GM21360 (cell line): ENCODE measurements around the gene NGFR.
A peak's percentile ranks its signal among the peaks of the same experiment; 100 is the strongest.

Experiments used
- ATAC-seq: cut with Tn5 transposase; IDR thresholded peaks from one replicate; pipeline ENCODE4 v1.9.1; 2021; ENCODE audit warnings: mild to moderate bottlenecking, moderate library complexity; ENCODE audit not compliant: unreplicated experiment

The NGFR gene

DNA sequence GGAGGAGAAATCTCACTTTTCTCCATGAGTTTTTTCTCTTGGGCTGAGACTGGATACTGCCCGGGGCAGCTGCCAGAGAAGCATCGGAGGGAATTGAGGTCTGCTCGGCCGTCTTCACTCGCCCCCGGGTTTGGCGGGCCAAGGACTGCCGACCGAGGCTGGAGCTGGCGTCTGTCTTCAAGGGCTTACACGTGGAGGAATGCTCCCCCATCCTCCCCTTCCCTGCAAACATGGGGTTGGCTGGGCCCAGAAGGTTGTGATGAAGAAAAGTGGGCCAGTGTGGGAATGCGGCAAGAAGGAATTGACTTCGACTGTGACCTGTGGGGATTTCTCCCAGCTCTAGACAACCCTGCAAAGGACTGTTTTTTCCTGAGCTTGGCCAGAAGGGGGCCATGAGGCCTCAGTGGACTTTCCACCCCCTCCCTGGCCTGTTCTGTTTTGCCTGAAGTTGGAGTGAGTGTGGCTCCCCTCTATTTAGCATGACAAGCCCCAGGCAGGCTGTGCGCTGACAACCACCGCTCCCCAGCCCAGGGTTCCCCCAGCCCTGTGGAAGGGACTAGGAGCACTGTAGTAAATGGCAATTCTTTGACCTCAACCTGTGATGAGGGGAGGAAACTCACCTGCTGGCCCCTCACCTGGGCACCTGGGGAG is 19.1 kb downstream of the NGFR start:
- ATAC-seq, result no peak

DNA sequence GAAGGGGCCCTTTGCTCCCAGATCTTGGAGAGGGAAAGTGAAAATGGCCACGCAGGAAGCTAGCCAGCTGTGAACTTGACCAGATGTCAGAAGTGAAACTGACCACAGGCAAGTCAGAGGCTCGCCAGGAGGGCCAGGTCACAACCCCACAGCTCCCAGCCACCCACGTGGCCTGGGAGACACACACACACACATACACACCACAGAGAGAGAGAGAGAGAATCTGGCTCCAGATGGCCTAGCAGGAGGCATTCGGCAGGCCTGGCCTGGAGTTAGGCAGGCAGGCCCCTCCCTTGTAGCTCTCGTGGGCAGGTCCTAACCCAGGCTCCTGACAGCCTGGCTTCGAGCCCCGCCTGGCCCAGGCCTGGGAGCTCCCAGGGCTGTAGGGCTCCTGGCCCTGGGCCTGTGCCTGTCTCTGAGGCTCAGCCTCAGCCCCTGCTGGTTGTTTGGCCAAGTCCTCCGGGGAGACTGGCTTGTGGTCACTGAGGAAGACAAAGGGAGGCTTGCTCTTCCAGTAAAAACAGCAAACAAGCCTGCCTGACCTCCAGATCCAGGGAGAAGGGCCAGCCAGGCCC is 20.2 kb downstream of the NGFR start:
- ATAC-seq, result peak; percentile 64

DNA sequence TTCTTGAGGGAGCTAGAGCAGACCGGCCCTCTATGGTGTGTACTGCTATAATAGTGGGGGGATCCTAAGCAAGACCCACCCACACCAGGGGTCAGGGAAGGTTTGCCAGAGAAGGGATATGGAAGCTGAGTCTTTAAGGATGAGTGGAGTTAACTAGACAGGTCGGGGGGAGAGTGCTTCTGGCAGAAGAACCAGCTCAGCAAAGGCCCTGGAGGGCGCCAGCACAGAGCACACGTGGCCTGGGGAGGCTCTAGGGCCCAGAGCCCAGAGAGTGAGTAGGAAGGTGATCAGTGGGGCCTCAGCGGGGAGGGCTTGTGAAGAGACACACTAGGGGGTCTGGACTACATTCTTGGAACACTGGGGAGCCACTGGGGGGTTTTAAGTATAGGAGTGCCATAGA is 21.1 kb downstream of the NGFR start:
- ATAC-seq, result no peak

DNA sequence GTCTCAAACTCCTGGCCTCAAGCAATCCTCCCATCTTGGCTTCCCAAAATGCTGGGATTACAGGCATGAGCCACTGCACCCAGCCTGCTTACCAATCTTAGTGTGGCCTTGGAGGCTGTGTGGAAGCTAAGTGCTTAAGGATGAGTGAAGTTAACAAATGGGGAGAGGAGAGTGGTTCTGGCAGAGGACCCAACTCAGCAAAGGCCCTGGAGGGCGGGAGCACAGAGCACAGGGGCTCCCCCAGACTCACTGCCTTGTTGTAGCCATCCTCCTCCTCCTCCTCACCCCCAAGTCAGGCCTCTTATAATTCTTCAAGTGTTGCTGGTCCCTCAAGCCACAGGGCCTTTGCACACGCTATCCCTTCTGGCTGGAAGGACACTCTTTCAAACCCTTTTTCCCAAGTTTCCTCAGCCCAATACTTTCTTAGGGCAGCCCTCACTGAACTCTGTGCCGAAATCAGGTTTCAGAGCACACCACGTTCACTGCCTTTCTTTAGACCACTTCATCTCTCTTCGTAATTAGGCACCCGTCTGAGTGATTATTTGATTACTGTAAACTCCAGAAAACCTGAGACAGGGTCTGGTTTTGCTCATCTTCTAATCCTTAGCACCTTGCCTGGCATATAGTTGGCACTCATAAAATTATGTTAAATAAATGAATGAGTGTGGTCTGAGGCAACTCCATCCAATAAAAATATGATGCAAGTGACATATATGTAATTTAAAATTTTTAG is 23.4 kb downstream of the NGFR start:
- no peak for ATAC-seq

DNA sequence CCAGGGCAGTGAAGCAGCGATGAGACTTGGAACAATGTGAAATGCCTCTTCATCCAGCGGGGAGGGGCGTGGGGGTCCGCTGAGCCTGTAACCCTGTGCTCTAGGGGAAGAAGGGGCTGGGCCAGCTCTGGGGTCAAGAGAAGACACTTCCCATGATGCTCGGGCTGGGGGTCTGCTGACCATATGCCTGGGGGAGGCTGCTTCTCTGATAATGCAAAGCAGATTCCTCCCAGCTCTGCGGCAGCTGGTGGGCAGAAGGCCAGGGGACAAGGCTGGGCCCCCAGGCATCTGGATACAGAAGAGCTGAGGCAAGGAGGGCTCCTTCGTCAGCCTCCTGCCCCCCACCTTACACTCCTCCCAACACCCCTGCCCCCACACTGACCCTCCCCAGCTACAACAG is 24.7 kb downstream of the NGFR start:
- no peak for ATAC-seq

DNA sequence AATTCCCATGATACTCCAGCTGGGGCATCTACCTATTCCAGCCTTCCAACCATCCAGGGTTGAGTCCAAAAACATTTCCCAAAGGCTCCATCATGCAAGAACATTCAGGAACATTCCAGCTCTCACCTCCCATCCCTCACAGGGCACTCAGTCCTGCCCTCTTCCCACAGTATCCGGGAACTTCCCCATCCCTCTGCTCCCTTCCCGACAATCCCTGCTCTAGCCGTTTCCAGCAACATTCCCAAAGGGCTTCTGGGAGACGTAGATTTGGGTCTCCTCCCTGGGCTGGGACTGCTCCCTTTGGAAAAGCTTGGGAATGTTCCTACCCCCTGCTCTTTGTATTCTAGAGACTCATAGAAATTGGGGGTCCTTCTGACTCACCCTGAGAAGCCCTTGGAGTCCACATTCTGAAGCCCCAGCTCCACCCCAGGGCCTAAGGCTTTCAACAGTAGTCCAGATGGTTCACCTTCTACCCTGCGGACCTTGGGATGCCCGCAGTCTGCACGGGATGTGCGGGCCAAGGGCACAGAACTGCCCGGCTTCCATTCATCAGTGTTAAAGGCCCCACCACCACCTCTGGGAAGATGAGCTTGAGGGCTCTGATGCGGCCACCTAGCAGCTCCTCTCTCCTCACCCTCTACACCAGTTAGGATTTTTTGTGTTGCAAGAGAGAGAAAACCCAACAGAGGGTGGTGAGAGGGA is 25.4 kb downstream of the NGFR start:
- ATAC-seq, result no peak

DNA sequence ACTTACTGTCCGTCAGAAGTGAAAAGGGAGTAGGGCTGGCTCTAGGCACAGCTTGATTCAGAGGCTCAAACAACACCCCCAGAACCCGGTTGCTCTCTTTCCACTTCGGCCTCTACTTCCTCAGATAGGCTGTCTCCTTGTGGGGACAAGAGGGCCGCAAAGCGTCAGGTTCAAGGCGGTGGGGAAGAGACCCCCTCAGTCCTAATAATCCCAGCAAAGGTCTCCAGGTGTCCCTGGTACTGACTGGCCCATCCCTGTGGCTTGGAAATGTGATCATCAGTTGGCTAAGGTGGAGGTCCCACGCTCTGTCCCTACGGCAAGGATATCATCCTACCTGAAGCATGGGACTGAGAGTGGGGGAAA is 26.0 kb downstream of the NGFR start:
- no peak for ATAC-seq

DNA sequence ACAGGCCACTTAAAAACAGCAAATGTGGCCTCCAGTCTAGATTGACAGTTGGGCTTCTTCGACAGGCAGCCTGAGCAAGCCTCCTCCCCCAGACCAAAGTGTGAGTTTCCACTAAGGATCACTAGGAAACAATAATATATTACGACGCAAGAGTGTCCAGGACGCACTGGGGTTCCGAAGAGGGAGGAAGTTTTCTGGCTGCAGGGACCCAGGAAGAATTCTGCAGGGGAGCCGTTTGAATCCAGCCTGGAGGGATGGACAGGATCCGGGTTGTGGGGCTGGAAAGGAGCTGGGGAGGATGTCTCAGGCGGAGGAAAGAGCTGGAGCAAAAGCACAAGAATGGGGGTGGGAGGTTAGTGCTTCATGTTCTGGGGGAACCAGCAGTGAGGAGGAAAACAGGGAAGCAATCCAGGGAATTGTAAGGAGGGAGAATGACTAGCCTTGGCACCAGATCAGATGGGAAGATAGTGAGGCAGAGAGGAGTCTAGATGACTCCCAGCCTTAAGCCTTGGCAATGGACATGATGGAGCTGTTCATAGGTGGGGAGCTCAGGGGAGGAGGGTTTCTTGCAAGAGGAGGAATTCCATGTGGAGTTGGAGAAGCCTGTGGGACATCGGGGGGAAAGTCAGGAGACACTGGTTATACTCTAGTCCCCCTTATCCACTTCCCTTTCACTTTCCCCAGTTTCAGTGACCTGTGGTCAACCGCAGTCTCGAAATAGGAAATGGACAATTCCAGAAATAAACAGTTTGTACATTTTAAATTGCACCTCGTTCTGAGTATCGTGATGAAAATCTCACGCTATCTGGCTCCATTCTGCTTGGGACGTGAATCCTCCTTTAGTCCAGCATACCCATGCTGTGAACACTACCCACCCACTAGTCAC is 26.6 kb downstream of the NGFR start:
- no peak for ATAC-seq

DNA sequence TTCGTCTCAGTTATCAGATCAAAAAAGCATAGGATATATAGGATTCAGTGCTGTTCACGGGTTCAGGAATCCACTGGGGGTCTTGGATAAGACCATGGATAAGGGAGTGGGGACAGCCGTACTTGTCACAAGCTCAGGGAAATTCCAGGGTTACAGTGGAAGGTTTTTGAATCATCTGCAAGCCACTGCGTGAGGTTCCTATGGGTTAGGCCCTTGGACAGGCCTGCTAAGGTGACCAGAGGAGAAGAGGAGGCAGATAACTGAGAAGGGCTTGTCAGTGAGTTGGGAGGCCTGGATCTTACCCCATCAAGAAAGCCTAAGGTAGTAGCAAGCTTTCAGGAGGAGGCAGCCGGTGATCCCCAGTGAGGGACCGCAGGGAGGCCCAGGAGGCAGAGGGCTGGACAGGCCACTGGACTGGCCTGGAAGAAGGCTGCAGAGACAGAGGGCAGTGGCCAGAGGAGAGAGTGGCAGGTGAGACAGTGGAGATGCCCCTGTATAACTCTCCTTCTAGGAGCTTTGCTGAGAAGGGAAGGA is 27.3 kb downstream of the NGFR start:
- no peak for ATAC-seq

DNA sequence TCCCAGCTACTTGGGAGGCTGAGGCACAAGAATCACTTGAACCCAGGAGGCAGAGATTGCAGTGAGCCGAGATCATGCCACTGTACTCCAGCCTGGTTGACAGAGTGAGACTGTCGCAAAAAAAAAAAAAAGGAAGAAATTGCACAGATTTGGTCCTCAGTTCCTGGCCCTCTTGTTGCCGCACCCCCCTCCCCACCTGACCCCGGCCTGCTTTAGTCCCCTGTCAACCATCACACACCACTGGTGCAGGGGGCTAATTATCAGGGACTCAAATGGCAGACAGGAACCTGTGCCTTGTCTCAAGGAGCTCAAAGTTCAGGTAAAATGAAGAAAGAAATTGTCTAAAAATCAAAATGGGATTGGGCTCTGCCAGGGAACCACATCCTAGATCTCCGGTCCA is 28.1 kb downstream of the NGFR start:
- no peak for ATAC-seq

DNA sequence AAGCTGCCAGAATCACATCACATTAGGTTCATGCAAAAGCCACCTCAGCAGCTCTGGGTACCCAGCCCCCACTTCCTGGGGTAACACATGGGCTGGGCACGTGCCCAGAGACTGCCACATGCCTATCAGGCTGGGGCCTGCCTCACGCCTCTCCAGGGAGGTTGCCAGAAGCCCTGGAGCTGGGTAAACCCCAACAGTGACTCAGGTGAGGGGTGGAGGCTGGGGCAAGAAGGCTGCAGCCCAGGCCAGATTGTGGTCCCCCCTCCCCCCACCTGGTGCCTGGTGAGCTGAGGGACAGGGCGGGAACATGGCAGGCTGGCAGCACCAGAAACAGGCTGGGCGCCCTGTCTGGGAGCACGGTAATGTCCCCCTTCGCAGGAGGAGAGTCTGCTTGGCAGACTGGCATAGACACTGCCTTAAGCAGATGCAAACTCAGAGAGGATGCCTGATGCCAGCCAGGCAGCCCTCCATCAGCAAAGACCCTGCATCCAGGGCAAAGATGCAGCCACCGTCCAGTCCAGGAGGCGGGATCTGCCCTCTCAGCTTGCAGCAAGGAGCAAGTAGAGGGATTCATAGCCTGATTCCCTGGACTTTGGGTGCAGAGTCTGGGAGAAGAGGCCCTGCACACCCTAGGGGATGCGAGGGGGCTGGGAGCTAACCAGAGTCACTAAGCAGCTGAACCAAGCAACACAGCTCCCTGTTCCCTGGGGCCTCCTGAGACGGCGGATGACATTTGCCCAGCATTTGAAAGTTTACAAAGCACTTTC is 28.8 kb downstream of the NGFR start:
- no peak for ATAC-seq

DNA sequence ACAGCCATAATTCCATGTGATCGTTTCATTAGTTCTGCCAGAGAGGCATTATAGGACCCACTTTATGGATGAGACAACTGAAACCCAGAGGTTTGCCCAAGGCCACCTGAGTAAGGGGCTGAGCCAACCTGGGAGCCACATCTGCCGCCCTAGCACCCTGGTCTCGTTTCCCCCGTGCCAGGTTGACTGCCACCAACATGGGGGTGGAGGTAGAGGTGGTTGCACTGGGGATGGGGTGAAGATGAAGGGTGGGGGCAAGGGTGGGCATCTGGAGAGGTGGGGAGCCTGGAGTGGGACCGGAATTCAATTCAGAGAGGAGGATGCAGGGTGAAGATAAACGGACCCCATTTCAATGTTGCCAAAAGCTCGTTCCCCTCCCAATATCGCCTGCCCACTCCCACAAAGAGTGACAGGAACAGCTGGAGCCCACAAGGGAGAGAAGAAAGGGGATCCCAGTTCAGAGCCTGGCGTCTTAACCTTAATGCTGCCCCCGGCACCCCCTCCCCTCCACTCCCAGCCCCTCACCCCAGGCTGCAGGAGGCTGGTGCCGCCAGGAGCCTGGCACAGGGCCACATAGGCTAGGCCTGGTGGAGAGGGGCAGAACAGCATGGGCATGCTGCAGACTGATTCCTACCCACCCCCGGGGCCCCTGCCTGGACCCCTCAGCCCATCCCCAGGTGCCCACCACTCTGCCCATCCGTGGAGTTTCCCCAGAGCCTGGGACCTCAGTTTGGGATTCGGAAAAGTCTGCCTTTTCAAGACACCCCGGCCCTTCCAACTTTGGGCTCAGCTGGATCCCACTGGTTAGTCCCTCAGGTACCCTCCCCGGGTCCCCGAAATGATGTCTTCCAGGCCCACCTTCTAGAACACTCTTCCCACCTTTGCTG is 29.6 kb downstream of the NGFR start:
- ATAC-seq, result no peak

DNA sequence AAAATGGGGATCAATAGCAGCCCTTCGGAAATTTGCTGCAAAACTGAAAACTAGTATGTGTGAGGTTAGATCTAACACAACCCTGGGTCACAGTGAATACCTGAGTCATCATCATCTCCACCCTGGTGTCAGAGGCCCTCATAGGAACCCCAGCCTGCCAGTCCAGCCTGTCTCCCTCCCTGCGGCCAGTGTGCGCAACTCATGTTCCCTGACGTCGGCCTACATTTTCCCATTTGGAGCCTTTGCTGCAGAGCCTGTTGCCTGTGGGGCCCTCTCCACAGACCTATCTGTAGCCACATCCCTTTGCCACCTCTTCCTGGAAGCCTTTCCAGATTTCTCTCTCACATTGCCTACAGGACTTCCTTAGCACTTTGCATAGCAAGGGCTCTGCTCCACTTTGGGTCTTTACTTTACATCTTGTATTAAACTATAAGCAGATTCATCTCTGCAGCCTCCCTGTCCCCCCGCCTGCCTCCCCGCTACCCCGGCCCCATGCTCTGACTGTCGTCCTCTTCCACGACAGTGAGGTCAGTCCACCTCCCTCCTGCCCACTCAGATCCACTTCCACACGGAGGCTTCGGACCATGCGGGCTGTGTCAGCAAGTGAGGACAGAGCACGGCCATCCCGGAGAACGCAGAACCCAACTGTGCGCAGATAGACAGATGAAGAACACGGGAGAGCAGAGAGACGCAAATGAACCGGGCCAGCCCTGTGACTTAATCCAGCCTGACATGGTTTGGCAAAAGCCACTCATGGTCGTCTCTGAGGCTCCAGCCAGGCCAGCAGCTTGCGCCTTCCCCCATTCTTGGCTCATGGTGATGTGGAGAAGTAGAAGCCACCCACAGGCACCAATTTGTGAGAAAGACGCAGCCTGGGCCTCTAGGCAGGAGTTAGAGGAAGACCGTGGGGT is 31.0 kb downstream of the NGFR start:
- no peak for ATAC-seq

DNA sequence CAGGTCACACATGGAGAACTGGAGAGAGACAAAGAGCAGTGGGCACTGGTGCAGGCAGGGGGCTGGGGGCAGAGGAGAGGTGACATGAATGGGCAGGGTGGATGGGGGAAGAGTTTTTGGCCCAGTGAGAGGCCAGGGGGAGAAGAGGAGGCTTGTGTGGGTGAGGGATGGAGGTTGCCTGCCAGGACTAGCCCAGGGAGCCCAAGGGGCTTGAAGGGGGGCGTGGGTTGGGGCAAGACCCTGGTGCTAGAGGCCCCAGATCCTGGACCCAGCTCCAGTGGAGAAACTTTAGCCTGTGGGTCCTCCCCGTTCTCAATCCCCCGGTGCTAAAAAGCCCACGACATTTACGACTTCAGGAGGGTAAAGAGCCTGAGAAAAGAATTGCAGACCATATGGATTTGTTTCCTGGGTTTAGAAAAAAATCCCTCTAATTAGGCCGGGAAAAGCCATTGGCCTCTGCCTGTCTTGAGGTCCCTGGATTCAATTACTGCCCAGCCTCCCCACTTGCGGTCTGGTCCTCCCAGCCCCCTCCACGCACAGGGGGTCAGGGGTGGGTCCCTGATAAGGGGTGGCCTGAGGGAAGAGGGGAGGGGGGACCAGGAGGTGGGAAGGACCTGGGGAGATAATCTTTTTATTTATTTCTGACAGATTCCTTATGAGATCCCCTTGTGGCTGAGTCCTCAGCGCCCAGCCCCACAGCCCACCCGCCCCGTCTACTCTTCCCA is 33.0 kb downstream of the NGFR start:
- ATAC-seq, result no peak

DNA sequence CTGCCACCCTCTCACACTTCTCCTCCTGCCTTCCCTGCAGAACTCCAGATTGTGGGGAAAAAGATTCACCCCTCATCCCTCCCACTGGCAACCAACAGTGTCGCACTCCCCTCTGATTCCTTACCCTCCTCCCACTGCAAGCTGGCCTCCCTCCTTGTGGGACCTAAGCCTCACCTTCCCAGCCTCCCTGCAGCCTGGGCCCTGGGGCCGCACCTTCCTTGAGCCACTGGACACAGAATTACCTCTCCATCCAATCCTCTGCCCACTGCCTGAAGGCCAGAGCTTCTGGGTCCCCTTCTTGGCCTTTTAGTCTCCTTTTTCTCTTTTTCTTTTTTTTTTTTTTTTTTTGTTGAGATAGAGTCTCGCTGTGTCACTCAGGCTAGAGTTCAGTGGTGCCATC is 33.9 kb downstream of the NGFR start:
- ATAC-seq, result no peak

DNA sequence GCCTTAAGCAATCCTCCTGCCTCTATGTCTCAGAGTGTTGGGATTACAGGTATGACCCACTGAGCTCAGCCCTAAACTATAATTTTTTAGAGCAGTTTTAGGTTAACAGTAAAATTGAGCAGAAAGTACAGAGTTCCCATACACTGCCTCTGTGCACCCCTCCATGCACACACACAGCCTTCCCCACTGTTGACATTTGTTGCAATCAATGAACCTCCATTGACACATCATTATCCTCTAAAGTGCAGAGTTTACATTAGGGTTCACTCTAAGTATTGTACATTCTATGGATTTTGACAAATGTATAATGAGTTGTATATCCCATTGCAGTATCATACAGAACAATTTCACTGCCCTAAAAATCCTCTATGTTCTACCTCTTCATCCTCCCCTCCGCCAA is 35.0 kb downstream of the NGFR start:
- no peak for ATAC-seq

DNA sequence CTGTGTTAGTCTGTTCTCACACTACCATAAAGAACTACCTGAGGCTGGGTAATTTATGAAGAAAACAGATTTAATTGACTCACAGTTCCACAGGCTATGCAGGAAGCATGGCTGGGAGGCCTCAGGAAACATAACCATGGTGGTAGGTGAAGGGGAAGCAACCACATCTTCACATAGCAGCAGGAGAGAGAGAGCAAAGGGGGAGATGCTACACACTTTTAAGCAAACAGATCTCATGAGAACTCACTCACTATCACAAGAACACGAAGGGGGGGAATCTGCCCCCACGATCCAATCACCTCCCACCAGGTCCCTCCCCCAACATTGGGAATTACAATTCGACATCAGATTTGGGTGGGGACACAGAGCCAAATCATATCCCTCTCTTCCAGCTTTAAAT is 48.8 kb downstream of the NGFR start:
- ATAC-seq, result no peak
